ENCODE measurements around the gene FLT3LG.

DNA sequence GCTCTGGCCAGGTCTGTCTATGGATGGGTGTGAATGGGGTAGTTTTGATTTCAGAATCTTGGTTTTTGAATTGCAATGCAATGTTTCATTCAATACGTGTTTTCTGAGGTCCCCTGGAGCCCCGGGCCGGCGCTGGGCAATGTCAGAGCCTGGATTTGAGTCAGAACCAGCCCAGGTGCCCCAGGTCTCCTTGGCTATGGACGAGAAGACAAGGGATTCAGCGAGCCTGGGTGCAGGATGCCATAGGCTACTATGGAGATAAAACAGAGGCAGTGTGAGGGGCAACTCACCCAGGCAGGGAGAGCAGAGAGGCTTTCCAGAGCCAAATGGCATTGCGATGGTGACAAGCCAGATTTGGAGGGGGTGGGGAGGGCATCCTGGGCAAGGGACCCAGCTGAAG is 12.2 kb downstream of the FLT3LG start:
- no peak for TF ChIP-seq ZNF384 (IDR thresholded peaks at IDR 0.05)
- TF ChIP-seq ARNT (IDR thresholded peaks at IDR 0.05) = no peak
- no peak for TF ChIP-seq BHLHE40 (IDR thresholded peaks at IDR 0.05; ENCODE audit: borderline replicate concordance)
- TF ChIP-seq L3MBTL2 (conservative IDR thresholded peaks at IDR 0.05) = no peak
- no peak for TF ChIP-seq SP1 (IDR thresholded peaks at IDR 0.05)
- no peak for TF ChIP-seq TARDBP (IDR thresholded peaks at IDR 0.05)
- no peak for TF ChIP-seq FOXK2 (IDR thresholded peaks at IDR 0.05)
- TF ChIP-seq, protein P1, sequence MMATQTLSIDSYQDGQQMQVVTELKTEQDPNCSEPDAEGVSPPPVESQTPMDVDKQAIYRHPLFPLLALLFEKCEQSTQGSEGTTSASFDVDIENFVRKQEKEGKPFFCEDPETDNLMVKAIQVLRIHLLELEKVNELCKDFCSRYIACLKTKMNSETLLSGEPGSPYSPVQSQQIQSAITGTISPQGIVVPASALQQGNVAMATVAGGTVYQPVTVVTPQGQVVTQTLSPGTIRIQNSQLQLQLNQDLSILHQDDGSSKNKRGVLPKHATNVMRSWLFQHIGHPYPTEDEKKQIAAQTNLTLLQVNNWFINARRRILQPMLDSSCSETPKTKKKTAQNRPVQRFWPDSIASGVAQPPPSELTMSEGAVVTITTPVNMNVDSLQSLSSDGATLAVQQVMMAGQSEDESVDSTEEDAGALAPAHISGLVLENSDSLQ (IDR thresholded peaks at IDR 0.05) = no peak

All from HEK293T (cell line).